Measurements from ENCODE around the gene COL1A1.

COL1A1 gene

DNA sequence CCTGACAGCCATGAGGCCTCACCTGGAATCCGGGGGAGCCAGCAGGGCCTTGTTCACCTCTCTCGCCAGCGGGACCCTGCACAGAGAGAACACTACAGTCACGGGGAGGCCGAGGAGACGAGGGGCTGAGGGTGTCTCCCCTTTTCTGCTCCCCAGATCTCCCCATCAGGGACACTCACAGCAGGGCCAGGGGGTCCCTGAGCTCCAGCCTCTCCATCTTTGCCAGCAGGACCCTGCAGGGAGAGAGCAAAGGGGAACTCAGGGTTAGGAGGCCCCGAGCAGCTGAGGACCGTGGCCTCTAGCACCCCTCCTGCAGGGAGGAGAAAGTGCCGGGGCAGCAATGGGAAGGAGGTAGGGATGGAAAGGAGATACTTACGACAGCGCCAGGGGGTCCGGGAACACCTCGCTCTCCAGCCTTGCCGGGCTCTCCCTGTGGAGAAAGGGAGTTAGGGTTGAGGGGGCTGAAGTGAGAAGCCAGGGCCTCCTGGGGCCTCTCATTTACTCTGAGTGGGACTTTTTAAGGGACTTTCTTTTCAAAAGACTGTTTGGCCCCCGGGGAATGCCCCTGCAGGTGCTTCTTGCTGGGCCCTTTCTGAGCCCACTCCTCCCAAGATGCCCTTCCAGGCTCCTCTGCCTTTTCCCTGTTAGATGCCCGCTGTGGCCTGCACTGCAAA, 8.7 kb downstream of the COL1A1 start:
- TF ChIP-seq POU6F1 (CRISPR knock-in tag; IDR thresholded peaks at IDR 0.05; ENCODE audit: borderline replicate concordance, low read depth) (no peak), OSR1 (CRISPR knock-in tag; IDR thresholded peaks at IDR 0.05) (no peak), TSHZ2 (CRISPR knock-in tag; IDR thresholded peaks at IDR 0.05) (no peak), ISL1 (CRISPR knock-in tag; IDR thresholded peaks at IDR 0.05) (no peak), RARB (CRISPR knock-in tag; IDR thresholded peaks at IDR 0.05) (no peak), ZNF70 (CRISPR knock-in tag; IDR thresholded peaks at IDR 0.05) (no peak), TCF4 (CRISPR knock-in tag; IDR thresholded peaks at IDR 0.05; ENCODE audit: borderline replicate concordance) (no peak), CSRNP3 (CRISPR knock-in tag; IDR thresholded peaks at IDR 0.05) (no peak), PPARA (CRISPR knock-in tag; IDR thresholded peaks at IDR 0.05; ENCODE audit: borderline replicate concordance) (no peak), ZNF565 (CRISPR knock-in tag; conservative IDR thresholded peaks at IDR 0.05; ENCODE audit: low read depth) (no peak), SNAI2 (CRISPR knock-in tag; IDR thresholded peaks at IDR 0.05) (no peak), ZFP30 (CRISPR knock-in tag; IDR thresholded peaks at IDR 0.05) (no peak), ZNF8 (CRISPR knock-in tag; IDR thresholded peaks at IDR 0.05) (no peak), ARNTL (CRISPR knock-in tag; IDR thresholded peaks at IDR 0.05; ENCODE audit: borderline replicate concordance, low read depth) (no peak), BACH2 (CRISPR knock-in tag; IDR thresholded peaks at IDR 0.05; ENCODE audit: borderline replicate concordance) (no peak), ESRRG (CRISPR knock-in tag; IDR thresholded peaks at IDR 0.05) (no peak)
- TF ChIP-seq, protein P1, sequence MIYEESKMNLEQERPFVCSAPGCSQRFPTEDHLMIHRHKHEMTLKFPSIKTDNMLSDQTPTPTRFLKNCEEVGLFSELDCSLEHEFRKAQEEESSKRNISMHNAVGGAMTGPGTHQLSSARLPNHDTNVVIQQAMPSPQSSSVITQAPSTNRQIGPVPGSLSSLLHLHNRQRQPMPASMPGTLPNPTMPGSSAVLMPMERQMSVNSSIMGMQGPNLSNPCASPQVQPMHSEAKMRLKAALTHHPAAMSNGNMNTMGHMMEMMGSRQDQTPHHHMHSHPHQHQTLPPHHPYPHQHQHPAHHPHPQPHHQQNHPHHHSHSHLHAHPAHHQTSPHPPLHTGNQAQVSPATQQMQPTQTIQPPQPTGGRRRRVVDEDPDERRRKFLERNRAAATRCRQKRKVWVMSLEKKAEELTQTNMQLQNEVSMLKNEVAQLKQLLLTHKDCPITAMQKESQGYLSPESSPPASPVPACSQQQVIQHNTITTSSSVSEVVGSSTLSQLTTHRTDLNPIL (CRISPR knock-in tag; IDR thresholded peaks at IDR 0.05; ENCODE audit: low read depth) = no peak
- no peak for ATAC-seq

DNA sequence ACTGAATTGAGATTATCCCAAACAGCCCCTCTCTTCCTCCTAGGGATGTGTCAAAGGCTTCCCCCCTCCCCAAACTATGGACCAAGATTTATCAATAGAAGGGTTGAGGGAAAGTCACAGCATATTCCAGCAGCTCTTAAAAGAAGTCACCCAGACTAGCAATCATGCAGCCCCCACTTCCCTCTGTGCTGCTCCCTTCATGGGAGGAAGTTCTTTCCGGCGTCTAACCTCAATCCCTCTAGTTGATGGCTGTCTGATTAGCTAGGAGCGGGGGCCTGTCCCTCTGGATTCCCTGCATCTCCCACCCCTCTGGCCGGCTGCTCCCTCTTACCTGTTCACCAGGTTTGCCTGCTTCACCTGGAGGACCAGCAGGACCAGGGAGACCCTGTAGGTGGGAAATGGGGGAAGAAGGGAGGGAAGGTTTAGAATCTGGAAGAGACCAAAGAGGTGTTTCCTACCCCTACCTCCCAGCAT, 9.2 kb downstream of the COL1A1 start:
- TF ChIP-seq ZNF565 (CRISPR knock-in tag; conservative IDR thresholded peaks at IDR 0.05; ENCODE audit: low read depth) (no peak), TSHZ2 (CRISPR knock-in tag; IDR thresholded peaks at IDR 0.05) (no peak), ZC3H10 (CRISPR knock-in tag; IDR thresholded peaks at IDR 0.05) (no peak), ZFP30 (CRISPR knock-in tag; IDR thresholded peaks at IDR 0.05) (no peak), CSDC2 (CRISPR knock-in tag; IDR thresholded peaks at IDR 0.05) (no peak), ISL1 (CRISPR knock-in tag; IDR thresholded peaks at IDR 0.05) (no peak)
- no peak for ATAC-seq

Data from SK-N-SH treated with all-trans-retinoic acid at 6 μM for 48 hours (cell line).